Astrocyte of the spinal cord (primary cell): ENCODE measurements around the gene EXOC4.

Source experiments
- DNase-seq: peaks from one replicate; pipeline ENCODE4 v3.0.0; 2011; ENCODE audit warnings: low read depth, low spot score
- H3K4me3 ChIP-seq: 2 replicates; pipeline ENCODE4 v1.5.1; 2011; ENCODE audit warnings: low read depth, mild to moderate bottlenecking, low read length, moderate library complexity
- in situ Hi-C: cut with HindIII; loops from 2 replicates; pipeline ENCODE4 v1.10.0; 2017; ENCODE audit warnings: low sequenced_read_pairs
- TF ChIP-seq, protein P1 (sequence below): IDR thresholded peaks from 2 replicates; pipeline ENCODE4 v1.5.1; 2012; ENCODE audit warnings: low read depth, mild to moderate bottlenecking, low read length, inconsistent platforms

The EXOC4 gene

GRCh38 chr7:133361806-133362205, 108.9 kb downstream of the EXOC4 start:
- in situ Hi-C loops = no loop called here
- TF ChIP-seq, protein P1, sequence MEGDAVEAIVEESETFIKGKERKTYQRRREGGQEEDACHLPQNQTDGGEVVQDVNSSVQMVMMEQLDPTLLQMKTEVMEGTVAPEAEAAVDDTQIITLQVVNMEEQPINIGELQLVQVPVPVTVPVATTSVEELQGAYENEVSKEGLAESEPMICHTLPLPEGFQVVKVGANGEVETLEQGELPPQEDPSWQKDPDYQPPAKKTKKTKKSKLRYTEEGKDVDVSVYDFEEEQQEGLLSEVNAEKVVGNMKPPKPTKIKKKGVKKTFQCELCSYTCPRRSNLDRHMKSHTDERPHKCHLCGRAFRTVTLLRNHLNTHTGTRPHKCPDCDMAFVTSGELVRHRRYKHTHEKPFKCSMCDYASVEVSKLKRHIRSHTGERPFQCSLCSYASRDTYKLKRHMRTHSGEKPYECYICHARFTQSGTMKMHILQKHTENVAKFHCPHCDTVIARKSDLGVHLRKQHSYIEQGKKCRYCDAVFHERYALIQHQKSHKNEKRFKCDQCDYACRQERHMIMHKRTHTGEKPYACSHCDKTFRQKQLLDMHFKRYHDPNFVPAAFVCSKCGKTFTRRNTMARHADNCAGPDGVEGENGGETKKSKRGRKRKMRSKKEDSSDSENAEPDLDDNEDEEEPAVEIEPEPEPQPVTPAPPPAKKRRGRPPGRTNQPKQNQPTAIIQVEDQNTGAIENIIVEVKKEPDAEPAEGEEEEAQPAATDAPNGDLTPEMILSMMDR = no peak
- H3K4me3 ChIP-seq = no peak overlapping the region
- DNase-seq = no peak

DNA sequence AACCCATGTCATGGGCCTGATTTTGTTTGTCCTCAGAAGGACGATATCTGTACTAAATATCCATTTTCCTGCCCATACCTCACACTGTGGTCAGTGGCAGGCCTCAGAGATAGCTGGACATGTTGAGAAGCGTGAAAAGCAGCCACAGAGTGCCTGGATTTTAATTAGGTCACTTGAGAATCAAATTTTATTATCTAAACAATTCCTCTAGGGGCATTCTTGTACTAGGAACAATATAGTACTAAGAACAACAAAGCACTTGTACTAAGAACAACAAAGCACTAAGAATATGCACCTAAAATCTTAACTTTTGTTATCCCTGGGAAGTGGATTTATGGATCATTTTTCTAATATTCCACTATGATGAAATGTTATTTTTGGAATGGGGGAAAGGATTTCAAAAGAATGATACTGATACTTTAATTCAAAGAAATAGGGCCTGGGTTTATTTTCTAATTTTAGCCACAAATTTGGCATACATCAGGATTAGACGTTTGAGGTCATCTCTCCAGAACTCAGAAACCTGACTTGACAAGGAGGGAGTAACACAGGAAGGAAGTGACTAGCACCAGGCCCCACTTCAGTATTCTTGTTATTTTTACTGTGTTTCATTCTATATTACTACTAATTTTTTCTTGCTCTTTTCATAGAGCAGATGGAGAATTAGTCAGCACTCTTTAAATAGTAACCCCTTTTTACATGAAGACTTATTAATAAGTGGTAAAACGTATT, 112.2 kb downstream of the EXOC4 start:
- no peak overlapping the region for H3K4me3 ChIP-seq
- peak; percentile 59 for DNase-seq
- in situ Hi-C loops = no loop called here
- TF ChIP-seq, protein P1 = no peak

GRCh38 chr7:133365917-133366316, 113.0 kb downstream of the EXOC4 start:
- TF ChIP-seq, protein P1 = no peak
- in situ Hi-C loops = no loop called here
- H3K4me3 ChIP-seq = no peak overlapping the region
- DNase-seq = peak; percentile 38

- no peak for DNase-seq
These were observed 114.7 kb downstream of the EXOC4 start for GRCh38 chr7:133367561-133367960.

DNA sequence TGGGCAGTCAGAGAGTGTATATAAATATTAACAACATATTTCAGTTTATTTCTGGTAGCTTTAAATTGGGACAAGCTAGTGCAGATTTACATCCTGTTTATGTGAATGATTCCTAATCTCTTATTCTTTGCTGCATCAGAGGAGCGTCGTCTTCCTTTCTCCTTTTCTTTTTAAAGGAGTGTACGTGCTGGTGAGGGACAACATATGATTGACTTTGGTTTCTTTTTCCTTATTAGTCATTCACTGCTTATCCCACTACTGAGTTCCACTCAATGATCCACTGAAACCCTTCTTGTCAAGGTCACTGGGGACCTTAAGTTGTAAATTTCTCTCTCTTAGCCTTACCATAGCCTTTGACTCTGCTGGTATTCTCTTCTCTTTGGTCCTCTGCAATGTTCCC, 116.3 kb downstream of the EXOC4 start:
- H3K4me3 ChIP-seq = no peak overlapping the region
- in situ Hi-C loops = no loop called here
- no peak for DNase-seq
- TF ChIP-seq, protein P1 = no peak

More at GRCh38 chr7:133367561-133367960, 114.7 kb downstream of the EXOC4 start:
- TF ChIP-seq, protein P1 = no peak
- in situ Hi-C loops = no loop called here
- no peak overlapping the region for H3K4me3 ChIP-seq

DNA sequence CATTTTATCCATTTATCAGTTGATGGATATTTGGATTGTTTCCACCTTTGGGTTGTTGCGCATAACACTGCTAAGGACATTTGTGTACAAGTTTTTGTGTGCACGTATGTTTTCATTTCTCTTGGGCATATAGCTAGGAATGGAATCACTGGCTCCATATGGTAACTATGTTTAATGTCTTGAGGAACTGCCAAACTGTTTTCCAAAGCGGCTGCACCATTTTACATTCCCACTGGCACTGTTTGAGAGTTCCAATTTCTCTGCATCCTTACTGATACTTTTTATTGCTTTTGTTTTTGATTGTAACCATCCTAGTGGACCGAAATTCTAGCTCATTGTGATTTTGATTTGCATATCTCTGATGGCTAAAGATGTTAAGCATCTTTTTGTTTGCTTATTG, 118.7 kb downstream of the EXOC4 start:
- no peak overlapping the region for H3K4me3 ChIP-seq
- in situ Hi-C loops = no loop called here
- TF ChIP-seq, protein P1 = no peak
- no peak for DNase-seq
